Ecto neural progenitor cell (in vitro differentiated cells): ENCODE results near the gene ZIM2.

Source experiments
- DNase-seq: peaks from one replicate; pipeline ENCODE4 v3.0.0-alpha.2; 2018; ENCODE audit warnings: low spot score

Gene ZIM2

GRCh38 chr19:56808717-56809392, 31.7 kb downstream of the ZIM2 start:
- no peak for DNase-seq

GRCh38 chr19:56806639-56807038, 33.9 kb downstream of the ZIM2 start:
- no peak for DNase-seq

GRCh38 chr19:56778351-56778750, 62.2 kb downstream of the ZIM2 start:
- no peak for DNase-seq

GRCh38 chr19:56769650-56770049, 70.9 kb downstream of the ZIM2 start:
- no peak for DNase-seq

GRCh38 chr19:56765137-56765536, 75.4 kb downstream of the ZIM2 start:
- no peak for DNase-seq

- no peak for DNase-seq
Measured at GRCh38 chr19:56764196-56764695, 76.3 kb downstream of the ZIM2 start.

- no peak for DNase-seq
Measured at GRCh38 chr19:56760842-56761241, 79.7 kb downstream of the ZIM2 start.

- no peak for DNase-seq
Measured at GRCh38 chr19:56759531-56759930, 81.0 kb downstream of the ZIM2 start.

GRCh38 chr19:56751078-56751489, 89.4 kb downstream of the ZIM2 start:
- DNase-seq: no peak

- no peak for DNase-seq
Measured at GRCh38 chr19:56750658-56751057, 89.9 kb downstream of the ZIM2 start.

- DNase-seq: no peak
Measured at GRCh38 chr19:56748378-56748777, 92.1 kb downstream of the ZIM2 start.

GRCh38 chr19:56746367-56746766, 94.2 kb downstream of the ZIM2 start:
- no peak for DNase-seq

- DNase-seq: no peak
Measured at GRCh38 chr19:56740501-56740900, 100.0 kb downstream of the ZIM2 start.

GRCh38 chr19:56736571-56736970, 104.0 kb downstream of the ZIM2 start:
- DNase-seq: no peak

- DNase-seq: no peak
Measured at GRCh38 chr19:56732976-56733375, 107.5 kb downstream of the ZIM2 start.

GRCh38 chr19:56727677-56728076, 112.8 kb downstream of the ZIM2 start:
- no peak for DNase-seq

GRCh38 chr19:56725829-56726424, 114.6 kb downstream of the ZIM2 start:
- DNase-seq: no peak
